Retinal pigment epithelial cell (primary cell): Measurements from ENCODE around the gene PRDX5.

Source experiments
- DNase-seq: peaks from one replicate; pipeline ENCODE4 v3.0.0-alpha.2; 2010; ENCODE audit warnings: low read depth
- H3K4me3 ChIP-seq: 2 replicates; pipeline ENCODE4 v1.5.1; 2011; ENCODE audit warnings: mild to moderate bottlenecking, low read length, control low read depth, moderate library complexity
- TF ChIP-seq, protein P1 (sequence below): conservative IDR thresholded peaks from 2 replicates; pipeline ENCODE4 v1.5.1; 2011; ENCODE audit warnings: low read depth, low read length, control low read depth, inconsistent platforms

The PRDX5 gene

DNA sequence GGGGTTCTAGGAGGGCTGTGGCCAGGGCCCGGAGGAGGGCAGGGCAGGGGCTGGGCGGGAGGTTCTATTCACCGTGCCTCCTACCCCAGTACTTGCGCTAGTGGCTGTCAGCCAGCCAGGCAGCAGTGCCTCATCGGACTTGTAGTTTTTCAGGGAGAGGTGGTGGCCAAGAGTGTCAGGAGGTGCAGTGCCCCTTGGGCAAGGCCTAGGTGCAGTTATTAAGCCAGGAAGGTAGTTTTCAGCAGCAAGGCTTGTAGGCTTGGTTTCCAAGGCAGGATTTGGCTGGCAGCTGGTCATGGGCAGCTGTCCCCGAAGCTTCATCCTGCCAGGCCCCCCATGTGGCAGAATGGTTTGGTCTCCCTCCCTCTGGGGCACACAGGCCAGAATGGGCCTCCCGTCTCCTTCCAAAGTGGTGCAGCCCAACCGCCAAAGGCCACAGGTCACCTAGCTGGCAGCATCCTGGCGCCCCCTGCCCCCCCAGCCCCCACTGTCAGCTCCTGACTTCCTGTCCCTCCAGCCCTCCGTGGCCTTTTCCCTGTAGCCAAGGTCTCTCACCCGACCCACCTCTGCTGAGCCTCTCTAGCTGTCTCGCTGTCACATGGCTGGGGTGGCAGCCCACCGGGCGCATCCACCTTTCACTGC, 30.6 kb downstream of the PRDX5 start:
- no peak overlapping the region for H3K4me3 ChIP-seq
- TF ChIP-seq, protein P1, sequence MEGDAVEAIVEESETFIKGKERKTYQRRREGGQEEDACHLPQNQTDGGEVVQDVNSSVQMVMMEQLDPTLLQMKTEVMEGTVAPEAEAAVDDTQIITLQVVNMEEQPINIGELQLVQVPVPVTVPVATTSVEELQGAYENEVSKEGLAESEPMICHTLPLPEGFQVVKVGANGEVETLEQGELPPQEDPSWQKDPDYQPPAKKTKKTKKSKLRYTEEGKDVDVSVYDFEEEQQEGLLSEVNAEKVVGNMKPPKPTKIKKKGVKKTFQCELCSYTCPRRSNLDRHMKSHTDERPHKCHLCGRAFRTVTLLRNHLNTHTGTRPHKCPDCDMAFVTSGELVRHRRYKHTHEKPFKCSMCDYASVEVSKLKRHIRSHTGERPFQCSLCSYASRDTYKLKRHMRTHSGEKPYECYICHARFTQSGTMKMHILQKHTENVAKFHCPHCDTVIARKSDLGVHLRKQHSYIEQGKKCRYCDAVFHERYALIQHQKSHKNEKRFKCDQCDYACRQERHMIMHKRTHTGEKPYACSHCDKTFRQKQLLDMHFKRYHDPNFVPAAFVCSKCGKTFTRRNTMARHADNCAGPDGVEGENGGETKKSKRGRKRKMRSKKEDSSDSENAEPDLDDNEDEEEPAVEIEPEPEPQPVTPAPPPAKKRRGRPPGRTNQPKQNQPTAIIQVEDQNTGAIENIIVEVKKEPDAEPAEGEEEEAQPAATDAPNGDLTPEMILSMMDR = no peak
- no peak for DNase-seq

DNA sequence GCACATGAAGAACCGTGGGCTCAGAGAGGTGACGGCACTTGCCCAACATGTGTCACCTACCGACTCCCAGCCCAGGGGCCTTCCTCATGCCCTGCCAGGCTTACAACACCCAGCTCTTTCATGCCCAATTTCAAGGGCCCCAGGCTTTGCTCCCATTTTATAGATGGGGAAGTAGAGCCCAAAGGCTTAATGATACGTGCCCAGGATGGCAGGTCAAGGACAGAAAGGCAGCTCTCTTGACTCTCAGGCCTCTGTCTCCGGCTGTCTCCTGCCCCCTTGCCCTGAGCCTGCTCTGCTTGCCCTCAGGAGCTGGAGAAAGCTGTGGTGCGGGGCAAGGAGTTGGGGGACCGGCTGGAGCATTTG, 31.1 kb downstream of the PRDX5 start:
- no peak overlapping the region for H3K4me3 ChIP-seq
- TF ChIP-seq, protein P1 = no peak
- no peak for DNase-seq

DNA sequence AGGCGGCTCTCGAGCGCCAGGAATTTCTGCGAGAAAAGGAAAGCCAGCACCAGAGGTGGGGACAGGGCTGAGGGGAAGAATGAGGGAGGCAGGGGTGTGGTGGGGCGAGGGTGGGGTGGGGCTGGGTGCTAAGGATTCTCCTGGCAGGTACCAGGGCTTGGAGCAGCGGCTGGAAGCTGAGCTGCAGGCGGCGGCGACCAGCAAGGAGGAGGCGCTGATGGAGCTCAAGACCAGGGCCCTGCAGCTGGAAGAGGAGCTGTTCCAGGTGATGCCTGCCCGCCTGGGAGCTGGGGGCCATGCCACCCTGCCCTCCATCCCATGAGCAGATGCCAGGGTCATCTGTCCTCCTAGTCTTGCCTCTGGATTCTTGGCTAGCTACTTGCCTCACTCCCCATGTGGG, 31.5 kb downstream of the PRDX5 start:
- no peak for DNase-seq
- TF ChIP-seq, protein P1 = no peak
- H3K4me3 ChIP-seq = no peak overlapping the region

DNA sequence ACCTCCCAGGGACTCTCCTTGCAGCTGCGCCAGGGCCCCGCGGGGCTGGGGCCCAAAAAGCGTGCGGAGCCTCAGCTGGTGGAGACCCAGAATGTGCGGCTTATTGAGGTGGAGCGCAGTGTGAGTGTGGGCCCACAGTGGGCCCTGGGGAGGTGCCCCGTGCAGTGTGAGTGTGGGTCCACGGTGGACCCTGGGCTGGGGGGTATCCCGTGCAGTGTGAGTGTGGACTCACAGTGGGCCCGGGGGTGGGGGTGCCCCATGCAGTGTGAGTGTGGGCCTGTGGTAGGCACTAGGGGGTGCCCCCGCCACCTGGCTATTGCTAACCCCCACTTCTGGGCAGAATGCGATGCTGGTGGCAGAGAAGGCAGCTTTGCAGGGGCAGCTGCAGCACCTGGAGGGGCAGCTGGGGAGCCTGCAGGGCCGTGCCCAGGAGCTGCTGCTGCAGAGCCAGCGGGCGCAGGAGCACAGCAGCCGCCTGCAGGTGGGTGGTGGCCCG, 33.3 kb downstream of the PRDX5 start:
- no peak for DNase-seq
- no peak overlapping the region for H3K4me3 ChIP-seq
- TF ChIP-seq, protein P1 = no peak

DNA sequence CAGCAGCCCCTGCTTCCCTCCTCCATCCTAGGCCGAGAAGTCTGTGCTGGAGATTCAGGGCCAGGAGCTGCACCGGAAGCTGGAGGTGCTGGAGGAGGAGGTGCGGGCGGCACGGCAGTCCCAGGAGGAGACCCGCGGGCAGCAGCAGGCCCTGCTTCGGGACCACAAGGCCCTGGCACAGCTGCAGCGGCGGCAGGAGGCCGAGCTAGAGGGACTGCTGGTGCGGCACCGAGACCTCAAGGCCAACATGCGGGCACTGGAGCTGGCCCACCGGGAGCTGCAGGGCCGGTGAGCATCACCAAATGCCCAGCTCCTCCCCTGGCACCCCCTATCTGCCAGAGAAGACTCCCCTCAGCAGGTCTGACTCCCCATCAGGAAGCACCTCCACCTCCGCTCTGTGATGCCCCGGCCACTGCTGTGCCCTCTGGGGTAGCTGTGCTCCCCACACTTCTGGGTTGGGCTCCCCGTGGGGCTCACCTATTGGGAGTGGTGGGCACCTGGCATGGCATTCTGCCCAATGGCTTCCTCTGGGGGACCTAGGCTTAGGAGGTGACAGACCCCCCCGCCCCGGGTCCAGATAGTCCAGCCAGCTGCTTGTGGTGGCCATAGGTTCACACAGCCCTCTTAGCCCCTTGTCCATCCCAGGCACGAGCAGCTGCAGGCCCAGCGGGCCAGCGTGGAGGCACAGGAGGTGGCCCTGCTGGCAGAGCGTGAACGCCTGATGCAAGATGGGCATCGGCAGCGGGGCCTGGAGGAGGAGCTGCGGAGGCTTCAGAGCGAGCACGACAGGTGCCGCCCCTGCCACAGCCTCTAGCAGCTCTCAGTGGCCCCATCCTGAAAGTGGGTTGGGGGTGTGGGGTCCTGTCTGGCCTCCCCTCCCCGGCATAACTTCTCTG, 34.4 kb downstream of the PRDX5 start:
- TF ChIP-seq, protein P1 = no peak

DNA sequence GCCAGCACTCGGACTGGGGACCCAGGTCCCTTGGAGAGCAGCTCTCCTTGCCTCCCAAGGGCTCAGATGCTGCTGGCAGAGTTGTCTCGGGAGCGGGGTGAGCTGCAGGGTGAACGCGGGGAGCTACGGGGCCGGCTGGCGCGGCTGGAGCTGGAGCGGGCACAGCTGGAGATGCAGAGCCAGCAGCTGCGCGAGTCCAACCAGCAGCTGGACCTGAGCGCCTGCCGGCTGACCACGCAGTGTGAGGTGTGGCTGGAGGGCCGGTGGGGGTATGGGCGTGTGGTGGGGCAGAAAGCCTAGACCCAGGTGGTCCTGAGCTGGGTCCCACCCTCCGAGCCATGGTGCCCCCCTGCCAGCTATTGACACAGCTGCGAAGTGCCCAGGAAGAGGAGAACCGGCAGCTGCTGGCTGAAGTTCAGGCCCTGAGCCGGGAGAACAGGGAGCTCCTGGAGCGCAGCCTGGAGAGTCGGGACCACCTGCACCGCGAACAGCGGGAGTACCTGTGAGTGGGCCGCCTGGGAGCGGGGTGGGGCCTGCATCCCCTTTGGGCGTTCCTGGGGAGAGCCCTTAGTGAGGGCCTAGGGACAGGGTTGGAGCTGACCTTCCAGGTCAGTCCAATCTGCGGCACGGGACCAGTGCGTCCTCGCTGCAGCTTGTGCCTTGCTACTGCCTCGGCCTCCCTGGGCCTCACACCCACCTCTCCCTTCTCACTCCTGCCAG, 35.2 kb downstream of the PRDX5 start:
- DNase-seq = no peak
- TF ChIP-seq, protein P1 = no peak
- H3K4me3 ChIP-seq = no peak overlapping the region

More for the DNA sequence above, 34.4 kb downstream of the PRDX5 start:
- no peak overlapping the region for H3K4me3 ChIP-seq
- no peak for DNase-seq
